HL-60 (cell line): ENCODE data around the gene GAL3ST2.

Source experiments
- DNase-seq, 2 experiments: peaks; one replicate each; pipeline ENCODE4 v3.0.0-alpha.2; 2010 to 2020; ENCODE audit warnings: low read depth in 1 of 2, low spot score in 1 of 2
- H3K27ac ChIP-seq: fragments of 250-450 bp; sonication (Bioruptor Pico); replicated peaks from 2 replicates; pipeline ENCODE4 v1.5.1; 2020; ENCODE audit warnings: mild to moderate bottlenecking, moderate library complexity
- H3K27me3 ChIP-seq: fragments of 250-450 bp; sonication (Bioruptor Pico); 2 replicates; pipeline ENCODE4 v1.5.1; 2021; ENCODE audit warnings: mild to moderate bottlenecking, moderate library complexity; ENCODE audit not compliant: insufficient read depth, poor library complexity, severe bottlenecking
- H3K4me3 ChIP-seq: replicated peaks from 2 replicates; pipeline ENCODE4 v1.5.1; 2011; ENCODE audit warnings: mild to moderate bottlenecking, control low read depth, low read length; ENCODE audit not compliant: insufficient read depth
- GABPA ChIP-seq: IDR thresholded peaks from 2 replicates; pipeline ENCODE4 v1.6.1; 2012; ENCODE audit warnings: low read depth
- POLR2AphosphoS5 ChIP-seq: IDR thresholded peaks from 2 replicates; pipeline ENCODE4 v1.6.1; 2012; ENCODE audit warnings: low read depth
- SPI1 ChIP-seq: IDR thresholded peaks from 2 replicates; pipeline ENCODE4 v1.6.1; 2012; ENCODE audit warnings: low read depth, mild to moderate bottlenecking, borderline replicate concordance
- TF ChIP-seq, protein P1 (sequence below): IDR thresholded peaks from 2 replicates; pipeline ENCODE4 v1.6.1; 2012; ENCODE audit warnings: low read depth; ENCODE audit not compliant: insufficient replicate concordance
- TF ChIP-seq, protein P2 (sequence below): IDR thresholded peaks from one replicate; pipeline ENCODE4 v1.5.1; 2011; ENCODE audit warnings: low read length, control low read depth, inconsistent platforms; ENCODE audit not compliant: insufficient read depth

GAL3ST2 gene

DNA sequence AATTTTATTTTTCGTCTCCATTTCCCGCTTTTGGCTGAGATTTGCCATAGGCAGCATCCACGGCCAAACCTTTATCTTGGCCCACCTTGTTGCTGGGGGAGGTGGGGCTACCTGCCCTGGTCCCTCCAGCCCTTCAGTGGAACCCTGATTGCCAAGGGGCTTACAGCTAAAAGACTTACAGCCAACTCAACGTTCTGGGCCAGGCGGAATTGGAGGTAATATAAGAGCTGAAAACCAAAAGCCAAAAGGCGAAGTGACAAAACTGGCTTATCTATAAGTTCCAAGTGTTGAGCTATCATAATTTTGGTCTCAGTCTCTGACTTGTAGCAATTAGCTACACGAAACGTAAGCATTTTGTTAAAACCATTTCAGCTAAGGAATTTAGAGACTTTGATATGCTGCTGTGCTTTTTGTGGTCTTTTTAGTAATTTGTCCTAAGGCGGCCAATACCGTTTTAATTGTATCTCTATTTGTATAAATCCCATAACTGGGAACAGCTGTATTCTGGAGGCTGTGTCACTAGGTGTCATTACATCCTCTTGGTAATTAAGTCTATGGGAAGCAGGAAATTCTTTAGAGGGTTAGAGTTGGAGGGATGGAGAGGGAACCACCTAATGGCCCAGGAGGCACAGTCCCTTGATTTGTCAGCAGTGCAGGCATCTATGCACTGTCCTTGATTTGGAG lies 58.0 kb downstream of the GAL3ST2 start:
- TF ChIP-seq, protein P1, sequence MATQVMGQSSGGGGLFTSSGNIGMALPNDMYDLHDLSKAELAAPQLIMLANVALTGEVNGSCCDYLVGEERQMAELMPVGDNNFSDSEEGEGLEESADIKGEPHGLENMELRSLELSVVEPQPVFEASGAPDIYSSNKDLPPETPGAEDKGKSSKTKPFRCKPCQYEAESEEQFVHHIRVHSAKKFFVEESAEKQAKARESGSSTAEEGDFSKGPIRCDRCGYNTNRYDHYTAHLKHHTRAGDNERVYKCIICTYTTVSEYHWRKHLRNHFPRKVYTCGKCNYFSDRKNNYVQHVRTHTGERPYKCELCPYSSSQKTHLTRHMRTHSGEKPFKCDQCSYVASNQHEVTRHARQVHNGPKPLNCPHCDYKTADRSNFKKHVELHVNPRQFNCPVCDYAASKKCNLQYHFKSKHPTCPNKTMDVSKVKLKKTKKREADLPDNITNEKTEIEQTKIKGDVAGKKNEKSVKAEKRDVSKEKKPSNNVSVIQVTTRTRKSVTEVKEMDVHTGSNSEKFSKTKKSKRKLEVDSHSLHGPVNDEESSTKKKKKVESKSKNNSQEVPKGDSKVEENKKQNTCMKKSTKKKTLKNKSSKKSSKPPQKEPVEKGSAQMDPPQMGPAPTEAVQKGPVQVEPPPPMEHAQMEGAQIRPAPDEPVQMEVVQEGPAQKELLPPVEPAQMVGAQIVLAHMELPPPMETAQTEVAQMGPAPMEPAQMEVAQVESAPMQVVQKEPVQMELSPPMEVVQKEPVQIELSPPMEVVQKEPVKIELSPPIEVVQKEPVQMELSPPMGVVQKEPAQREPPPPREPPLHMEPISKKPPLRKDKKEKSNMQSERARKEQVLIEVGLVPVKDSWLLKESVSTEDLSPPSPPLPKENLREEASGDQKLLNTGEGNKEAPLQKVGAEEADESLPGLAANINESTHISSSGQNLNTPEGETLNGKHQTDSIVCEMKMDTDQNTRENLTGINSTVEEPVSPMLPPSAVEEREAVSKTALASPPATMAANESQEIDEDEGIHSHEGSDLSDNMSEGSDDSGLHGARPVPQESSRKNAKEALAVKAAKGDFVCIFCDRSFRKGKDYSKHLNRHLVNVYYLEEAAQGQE, result no peak
- TF ChIP-seq, protein P2, sequence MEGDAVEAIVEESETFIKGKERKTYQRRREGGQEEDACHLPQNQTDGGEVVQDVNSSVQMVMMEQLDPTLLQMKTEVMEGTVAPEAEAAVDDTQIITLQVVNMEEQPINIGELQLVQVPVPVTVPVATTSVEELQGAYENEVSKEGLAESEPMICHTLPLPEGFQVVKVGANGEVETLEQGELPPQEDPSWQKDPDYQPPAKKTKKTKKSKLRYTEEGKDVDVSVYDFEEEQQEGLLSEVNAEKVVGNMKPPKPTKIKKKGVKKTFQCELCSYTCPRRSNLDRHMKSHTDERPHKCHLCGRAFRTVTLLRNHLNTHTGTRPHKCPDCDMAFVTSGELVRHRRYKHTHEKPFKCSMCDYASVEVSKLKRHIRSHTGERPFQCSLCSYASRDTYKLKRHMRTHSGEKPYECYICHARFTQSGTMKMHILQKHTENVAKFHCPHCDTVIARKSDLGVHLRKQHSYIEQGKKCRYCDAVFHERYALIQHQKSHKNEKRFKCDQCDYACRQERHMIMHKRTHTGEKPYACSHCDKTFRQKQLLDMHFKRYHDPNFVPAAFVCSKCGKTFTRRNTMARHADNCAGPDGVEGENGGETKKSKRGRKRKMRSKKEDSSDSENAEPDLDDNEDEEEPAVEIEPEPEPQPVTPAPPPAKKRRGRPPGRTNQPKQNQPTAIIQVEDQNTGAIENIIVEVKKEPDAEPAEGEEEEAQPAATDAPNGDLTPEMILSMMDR, result no peak
- TF ChIP-seq GABPA, result no peak
- TF ChIP-seq SPI1, result no peak
- no peak for TF ChIP-seq POLR2AphosphoS5
- no peak for DNase-seq
- peaks cover 13% of the 10 kb centered on the region for H3K27me3 ChIP-seq
- H3K27ac ChIP-seq, result no peak overlapping the region
- no peak overlapping the region for H3K4me3 ChIP-seq

DNA sequence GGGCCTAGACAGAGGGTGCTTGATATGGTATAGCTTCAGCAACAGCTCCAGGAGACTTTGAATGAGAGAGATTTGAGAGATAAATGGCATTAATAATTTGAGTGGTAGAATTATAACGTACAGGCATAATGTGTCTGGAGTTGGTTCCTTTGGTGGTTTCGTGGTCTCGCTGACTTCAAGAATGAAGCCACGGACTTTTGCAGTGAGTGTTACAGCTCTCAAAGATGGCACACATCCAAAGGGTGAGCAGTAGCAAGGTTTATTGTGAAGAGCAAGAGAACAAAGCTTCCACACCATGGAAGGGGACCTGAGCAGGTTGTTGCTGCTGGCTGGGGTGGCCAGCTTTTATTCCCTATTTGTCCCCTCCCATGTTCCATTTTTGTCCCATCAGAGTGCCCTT lies 59.0 kb downstream of the GAL3ST2 start:
- peaks cover 13% of the 10 kb centered on the region for H3K27me3 ChIP-seq
- no peak for DNase-seq
- no peak overlapping the region for H3K4me3 ChIP-seq
- H3K27ac ChIP-seq, result no peak overlapping the region
- TF ChIP-seq POLR2AphosphoS5 (no peak), GABPA (no peak), SPI1 (no peak)
- TF ChIP-seq, protein P2, result no peak
- TF ChIP-seq, protein P1, result no peak

DNA sequence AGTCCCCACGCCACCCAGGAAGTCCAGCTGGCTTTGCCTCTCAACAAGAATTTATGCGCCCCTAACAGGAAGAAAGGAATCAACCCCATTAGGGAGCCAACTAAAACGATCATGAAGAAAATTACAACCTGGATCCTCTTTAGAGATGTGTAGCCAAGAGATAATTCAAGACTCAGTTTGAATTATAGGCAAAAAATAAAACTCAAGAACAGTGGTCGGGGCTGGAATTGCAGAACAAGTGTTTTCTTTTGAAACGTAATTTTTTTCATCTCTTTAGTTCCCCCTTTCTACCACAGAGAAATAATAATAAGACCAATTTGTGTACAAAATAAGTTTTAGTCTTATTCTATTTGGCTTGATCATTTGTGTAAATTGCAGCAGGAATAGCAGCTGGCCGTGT lies 59.7 kb downstream of the GAL3ST2 start:
- no peak overlapping the region for H3K4me3 ChIP-seq
- H3K27ac ChIP-seq, result no peak overlapping the region
- no peak for TF ChIP-seq POLR2AphosphoS5
- TF ChIP-seq, protein P1, result no peak
- no peak for TF ChIP-seq SPI1
- TF ChIP-seq, protein P2, result no peak
- no peak for TF ChIP-seq GABPA
- no peak for DNase-seq
- peaks cover 13% of the 10 kb centered on the region for H3K27me3 ChIP-seq
